Activated T-cell treated with anti-CD3 and anti-CD28 coated beads, Interleukin-2, amount 50 U/mL, for 72 hours (primary cell): Measurements from ENCODE around the gene ALDH3B1. TPM values are rescaled to one million over a fixed set of nuclear protein-coding genes. Genes with fewer than 3 reads are reported as not detected.
A peak's percentile ranks its signal among the peaks of the same experiment; 100 is the strongest.
"Not testable (repeated sequence)": the region's sequence is repeated elsewhere in the genome, so short reads cannot be mapped to it uniquely, and the experiment has no call there.

Experiments
- ATAC-seq, 2 donors: fragments of 150-1000 bp; cut with Tn5 transposase; replicated peaks in 1 of 2; 2 replicates each; pipeline ENCODE4 v1.10.0; 2021; ENCODE audit warnings: moderate library complexity in 2 of 2, mild to moderate bottlenecking in 1 of 2
- DNase-seq, 2 donors: peaks; one replicate each; pipeline ENCODE4 v3.0.0; 2021 to 2022; ENCODE audit warnings: mixed read lengths in 1 of 2
- H3K27ac Mint-ChIP-seq: one replicate; pipeline ENCODE4 v1.8.0; 2022; ENCODE audit warnings: mild to moderate bottlenecking, moderate library complexity, mixed read lengths
- H3K27me3 Mint-ChIP-seq: one replicate; pipeline ENCODE4 v1.8.0; 2022; ENCODE audit warnings: low read depth, mixed read lengths
- H3K36me3 Mint-ChIP-seq, 2 donors: one replicate each; pipeline ENCODE4 v1.8.0; 2022; ENCODE audit warnings: mixed read lengths in 2 of 2, mild to moderate bottlenecking in 1 of 2; ENCODE audit not compliant: insufficient read depth in 2 of 2
- H3K4me1 Mint-ChIP-seq: one replicate; pipeline ENCODE4 v1.8.0; 2022; ENCODE audit warnings: low read depth, mixed read lengths
- H3K4me3 Mint-ChIP-seq, 2 donors: one replicate each; pipeline ENCODE4 v1.8.0; 2022; ENCODE audit warnings: mild to moderate bottlenecking in 2 of 2, mixed read lengths in 2 of 2, moderate library complexity in 2 of 2
- H3K9me3 Mint-ChIP-seq, 2 donors: one replicate each; pipeline ENCODE4 v1.8.0; 2022; ENCODE audit warnings: mixed read lengths in 2 of 2
- total RNA-seq, 2 donors: library from RNA; stranded (reverse); gene quantifications; one replicate each; pipeline ENCODE4 v1.2.3, GENCODE V29; 2022

ALDH3B1 gene
- under 1 TPM; 0.10 to 0.16 TPM for total RNA-seq

- no peaks in the 10 kb centered on the region for H3K9me3 Mint-ChIP-seq
- no peak for DNase-seq
- H3K27ac Mint-ChIP-seq, result no peak within 1 kb of the TSS
- no peaks in the 10 kb centered on the region for H3K4me1 Mint-ChIP-seq
- no peaks in the 10 kb centered on the region for H3K27me3 Mint-ChIP-seq
- no peak for ATAC-seq
- no peaks in the 10 kb centered on the region for H3K36me3 Mint-ChIP-seq
- no peak within 1 kb of the TSS for H3K4me3 Mint-ChIP-seq
Observed at GRCh38 chr11:68010090-68011041, at the start of gene ALDH3B1. TSS of gene ALDH3B1 (plus strand) at chr11:68010327. CDS start at chr11:68015298, 4,971 bp downstream.

- DNase-seq, ATAC-seq, H3K27ac Mint-ChIP-seq, H3K9me3 Mint-ChIP-seq, H3K4me1 Mint-ChIP-seq, H3K36me3 Mint-ChIP-seq, H3K4me3 Mint-ChIP-seq: not testable (repeated sequence)
- H3K27me3 Mint-ChIP-seq, result peaks cover 27% of the 10 kb centered on the region
Observed at GRCh38 chr11:67963217-67963616, 46.9 kb upstream of the ALDH3B1 start.

- H3K36me3 Mint-ChIP-seq, H3K9me3 Mint-ChIP-seq, H3K4me3 Mint-ChIP-seq, H3K27ac Mint-ChIP-seq, ATAC-seq, H3K4me1 Mint-ChIP-seq, DNase-seq: not testable (repeated sequence)
- peaks cover 25% of the 10 kb centered on the region for H3K27me3 Mint-ChIP-seq
Observed at GRCh38 chr11:67963879-67964278, 46.2 kb upstream of the ALDH3B1 start.

- DNase-seq, H3K9me3 Mint-ChIP-seq, H3K4me1 Mint-ChIP-seq, H3K4me3 Mint-ChIP-seq, ATAC-seq, H3K27ac Mint-ChIP-seq, H3K36me3 Mint-ChIP-seq: not testable (repeated sequence)
- H3K27me3 Mint-ChIP-seq, result peaks cover 20% of the 10 kb centered on the region
Observed at GRCh38 chr11:67964746-67965145, 45.4 kb upstream of the ALDH3B1 start.

- H3K9me3 Mint-ChIP-seq, H3K4me3 Mint-ChIP-seq, ATAC-seq, H3K4me1 Mint-ChIP-seq, H3K36me3 Mint-ChIP-seq, DNase-seq, H3K27ac Mint-ChIP-seq: not testable (repeated sequence)
- peaks cover 12% of the 10 kb centered on the region for H3K27me3 Mint-ChIP-seq
Observed at GRCh38 chr11:67965830-67966348, 44.2 kb upstream of the ALDH3B1 start.

GRCh38 chr11:67974746-67975145, 35.4 kb upstream of the ALDH3B1 start:
- H3K4me3 Mint-ChIP-seq, DNase-seq, H3K4me1 Mint-ChIP-seq, H3K27ac Mint-ChIP-seq, H3K36me3 Mint-ChIP-seq, ATAC-seq, H3K9me3 Mint-ChIP-seq: not testable (repeated sequence)
- H3K27me3 Mint-ChIP-seq, result peaks cover 17% of the 10 kb centered on the region

GRCh38 chr11:67978766-67979418, 31.2 kb upstream of the ALDH3B1 start:
- DNase-seq, H3K27ac Mint-ChIP-seq, H3K4me1 Mint-ChIP-seq, ATAC-seq, H3K4me3 Mint-ChIP-seq, H3K9me3 Mint-ChIP-seq, H3K36me3 Mint-ChIP-seq: not testable (repeated sequence)
- peaks cover 14% of the 10 kb centered on the region for H3K27me3 Mint-ChIP-seq

GRCh38 chr11:67981226-67981625, 28.9 kb upstream of the ALDH3B1 start:
- H3K4me3 Mint-ChIP-seq, H3K4me1 Mint-ChIP-seq, H3K27ac Mint-ChIP-seq, H3K36me3 Mint-ChIP-seq, DNase-seq, H3K9me3 Mint-ChIP-seq, H3K27me3 Mint-ChIP-seq, ATAC-seq: not testable (repeated sequence)

GRCh38 chr11:67982255-67982857, 27.8 kb upstream of the ALDH3B1 start:
- not testable (repeated sequence) for H3K4me1 Mint-ChIP-seq, H3K9me3 Mint-ChIP-seq, H3K4me3 Mint-ChIP-seq, H3K36me3 Mint-ChIP-seq, DNase-seq, ATAC-seq, H3K27ac Mint-ChIP-seq, H3K27me3 Mint-ChIP-seq

- Mint-ChIP-seq H3K27ac (no peak overlapping the region), H3K4me1 (no peaks in the 10 kb centered on the region), H3K27me3 (peaks cover 6% of the 10 kb centered on the region), H3K9me3 (no peaks in the 10 kb centered on the region), H3K36me3 (no peaks in the 10 kb centered on the region), H3K4me3 (no peak overlapping the region)
- ATAC-seq (no peak), DNase-seq (no peak)
Observed at GRCh38 chr11:67983951-67984350, 26.2 kb upstream of the ALDH3B1 start.

- not testable (repeated sequence) for H3K4me3 Mint-ChIP-seq, DNase-seq, H3K27ac Mint-ChIP-seq, H3K9me3 Mint-ChIP-seq, H3K36me3 Mint-ChIP-seq, H3K4me1 Mint-ChIP-seq, H3K27me3 Mint-ChIP-seq, ATAC-seq
Observed at GRCh38 chr11:67985302-67985701, 24.8 kb upstream of the ALDH3B1 start.

- ATAC-seq, H3K4me1 Mint-ChIP-seq: not testable (repeated sequence)
Observed at GRCh38 chr11:67990546-67991346, 19.4 kb upstream of the ALDH3B1 start.

More at GRCh38 chr11:67990546-67991346, 19.4 kb upstream of the ALDH3B1 start:
- H3K27me3 Mint-ChIP-seq, DNase-seq, H3K36me3 Mint-ChIP-seq, H3K27ac Mint-ChIP-seq, H3K9me3 Mint-ChIP-seq: not testable (repeated sequence)
- peak overlapping the region in 1 of 2 donors; percentile 56 for H3K4me3 Mint-ChIP-seq
